Activated naive CD4-positive, alpha-beta T cell treated with anti-CD3 and anti-CD28 coated beads, Interleukin-2, amount 50 U/mL, for 16 hours (primary cell): ENCODE measurements around the gene CA7.
"Not testable (repeated sequence)": the region's sequence is repeated elsewhere in the genome, so short reads cannot be mapped to it uniquely, and the experiment has no call there.

ENCODE experiments used
- DNase-seq: peaks from one replicate; pipeline ENCODE4 v3.0.0-alpha.2; 2020

CA7 gene

GRCh38 chr16:66874079-66874775 lies 30.0 kb downstream of the CA7 start:
- DNase-seq = no peak

- DNase-seq = peak; percentile 45
Measured at GRCh38 chr16:66878067-66878466, 33.9 kb downstream of the CA7 start.

- DNase-seq = peak; percentile 89
Measured at GRCh38 chr16:66880288-66881013, 36.2 kb downstream of the CA7 start, which contains the start of gene PDP2. Gene PDP2 (plus strand): TSS chr16:66880515. CDS start chr16:66884285, 3,770 bp downstream.

GRCh38 chr16:66881014-66881417 lies 36.8 kb downstream of the CA7 start:
- peak; percentile 24 for DNase-seq

- DNase-seq = no peak
Measured at GRCh38 chr16:66881560-66881959, 37.3 kb downstream of the CA7 start.

GRCh38 chr16:66881964-66882508 lies 37.8 kb downstream of the CA7 start:
- no peak for DNase-seq

GRCh38 chr16:66882702-66883101 lies 38.5 kb downstream of the CA7 start:
- DNase-seq = no peak

- no peak for DNase-seq
Measured at GRCh38 chr16:66885491-66885890, 41.3 kb downstream of the CA7 start.

- no peak for DNase-seq
Measured at GRCh38 chr16:66886321-66886720, 42.1 kb downstream of the CA7 start.

- no peak for DNase-seq
Measured at GRCh38 chr16:66886914-66887313, 42.7 kb downstream of the CA7 start.

GRCh38 chr16:66888647-66889615 lies 44.7 kb downstream of the CA7 start:
- no peak for DNase-seq

GRCh38 chr16:66889622-66890021 lies 45.4 kb downstream of the CA7 start:
- DNase-seq = no peak

- DNase-seq = no peak
Measured at GRCh38 chr16:66890799-66891198, 46.6 kb downstream of the CA7 start.

GRCh38 chr16:66891360-66891759 lies 47.1 kb downstream of the CA7 start:
- DNase-seq = no peak

- DNase-seq = no peak
Measured at GRCh38 chr16:66891797-66892196, 47.6 kb downstream of the CA7 start.

- DNase-seq = no peak
Measured at GRCh38 chr16:66894055-66894454, 49.8 kb downstream of the CA7 start.

- peak; percentile 57 for DNase-seq
Measured at GRCh38 chr16:66894948-66895688, 50.9 kb downstream of the CA7 start.

GRCh38 chr16:66895689-66895979 lies 51.4 kb downstream of the CA7 start:
- DNase-seq = no peak

- DNase-seq = no peak
Measured at GRCh38 chr16:66895999-66896398, 51.8 kb downstream of the CA7 start.

GRCh38 chr16:66896682-66897081 lies 52.5 kb downstream of the CA7 start:
- DNase-seq = not testable (repeated sequence)

- no peak for DNase-seq
Measured at GRCh38 chr16:66898207-66898606, 54.0 kb downstream of the CA7 start.

- no peak for DNase-seq
Measured at GRCh38 chr16:66898933-66899309, 54.7 kb downstream of the CA7 start.
